T-helper 2 cell (primary cell): ENCODE results near the gene AOX1.
"Not testable (repeated sequence)": the region's sequence is repeated elsewhere in the genome, so short reads cannot be mapped to it uniquely, and the experiment has no call there.

ENCODE experiments used
- DNase-seq, 5 experiments: peaks; one replicate each; pipeline versions ENCODE4 v3.0.0 to v3.0.0-alpha.2; 2012 to 2022
- total RNA-seq, 2 donors: gene quantifications; one replicate each; lab custom pipeline; 2026; lab: John Stamatoyannopoulos, UW

The AOX1 gene
- total RNA-seq, result 0 reads per million in 2 donors

- DNase-seq, result peak in 2 of 5 experiments; percentile 7 to 24
Measured at GRCh38 chr2:200585730-200586643, at the start of gene AOX1. Gene AOX1 (plus strand): TSS chr2:200586014. CDS start chr2:200586109, 95 bp downstream.

- DNase-seq, result no peak
Measured at GRCh38 chr2:200538139-200538538, 47.7 kb upstream of the AOX1 start.

GRCh38 chr2:200540793-200541192 is 45.0 kb upstream of the AOX1 start:
- DNase-seq, result no peak

- DNase-seq, result not testable (repeated sequence)
Measured at GRCh38 chr2:200566596-200566995, 19.2 kb upstream of the AOX1 start.

- no peak for DNase-seq
Measured at GRCh38 chr2:200567932-200568331, 17.9 kb upstream of the AOX1 start.

GRCh38 chr2:200575957-200576356 is 9.9 kb upstream of the AOX1 start:
- DNase-seq, result peak in 1 of 5 experiments; percentile 37

- no peak for DNase-seq
Measured at GRCh38 chr2:200577027-200577426, 8.8 kb upstream of the AOX1 start.

- DNase-seq, result peak in 1 of 5 experiments; percentile 44
Measured at GRCh38 chr2:200578778-200579177, 7.0 kb upstream of the AOX1 start.

GRCh38 chr2:200584639-200585038 is 1.2 kb upstream of the AOX1 start:
- DNase-seq, result no peak

GRCh38 chr2:200585340-200585729 is 479 bp upstream of the AOX1 start:
- no peak for DNase-seq

- no peak for DNase-seq
Measured at GRCh38 chr2:200586644-200586975, 796 bp downstream of the AOX1 start.

GRCh38 chr2:200587007-200587616 is 1.3 kb downstream of the AOX1 start:
- no peak for DNase-seq

GRCh38 chr2:200588076-200588678 is 2.4 kb downstream of the AOX1 start:
- no peak for DNase-seq

GRCh38 chr2:200590090-200590489 is 4.3 kb downstream of the AOX1 start:
- DNase-seq, result no peak

- no peak for DNase-seq
Measured at GRCh38 chr2:200591308-200591707, 5.5 kb downstream of the AOX1 start.

GRCh38 chr2:200592406-200593075 is 6.7 kb downstream of the AOX1 start:
- DNase-seq, result peak in 1 of 5 experiments; percentile 34

- no peak for DNase-seq
Measured at GRCh38 chr2:200593905-200594304, 8.1 kb downstream of the AOX1 start.

GRCh38 chr2:200595913-200596312 is 10.1 kb downstream of the AOX1 start:
- no peak for DNase-seq

- no peak for DNase-seq
Measured at GRCh38 chr2:200596774-200597570, 11.2 kb downstream of the AOX1 start.

GRCh38 chr2:200599206-200599605 is 13.4 kb downstream of the AOX1 start:
- no peak for DNase-seq

GRCh38 chr2:200600549-200601225 is 14.9 kb downstream of the AOX1 start:
- DNase-seq, result no peak

GRCh38 chr2:200602584-200602983 is 16.8 kb downstream of the AOX1 start:
- no peak for DNase-seq
